ENCODE measurements around the gene APBA3. TPM values are rescaled to one million over a fixed set of nuclear protein-coding genes. Genes with fewer than 3 reads are reported as not detected.
"Not testable (repeated sequence)": the region's sequence is repeated elsewhere in the genome, so short reads cannot be mapped to it uniquely, and the experiment has no call there.

Gene APBA3
- polyA plus RNA-seq, 2 of the 4 experiments (the other 2 are of a cell fraction) = 5.5 to 10.0 TPM

- TF ChIP-seq PBX3 (IDR thresholded peaks at IDR 0.05) = no peak
- no peak for TF ChIP-seq SREBF2 (IDR thresholded peaks at IDR 0.05)
- no peak for DNase-seq (ENCODE audit: low read depth in 1 of 2, low spot score in 1 of 2)
- H3K4me1 ChIP-seq = no peaks in the 10 kb centered on the region; the same call in 2 of the 3 replicates
- no peak overlapping the region for H3K27ac ChIP-seq
- ChIA-PET CTCF (no interaction called here), POLR2A (no interaction called here)
- H3K4me3 ChIP-seq = no peak overlapping the region
- no peaks in the 10 kb centered on the region for H3K9me3 ChIP-seq
- no peak for FAIRE-seq
- H3K4me2 ChIP-seq = no peak overlapping the region
- no peak for ATAC-seq
- 90% methylated on average over 7 of the region's 7 CpGs for WGBS (ENCODE audit: missing lambda C conversion rate)
These were observed 7.2 kb upstream of the APBA3 start for GRCh38 chr19:3768748-3769099.

GRCh38 chr19:3768015-3768747 is 6.7 kb upstream of the APBA3 start:
- peaks cover 4% of the 10 kb centered on the region; the same call in 1 of the 3 replicates for H3K4me1 ChIP-seq
- POLR2A ChIA-PET = no interaction called here
- H3K4me3 ChIP-seq = no peak overlapping the region
- WGBS (ENCODE audit: missing lambda C conversion rate) = 83% methylated on average over 16 of the region's 25 CpGs
- no peak for TF ChIP-seq BHLHE40 (IDR thresholded peaks at IDR 0.05; ENCODE audit: low read depth, low read length)
- FAIRE-seq (no peak), DNase-seq (ENCODE audit: low read depth in 1 of 2, low spot score in 1 of 2) (no peak), ATAC-seq (no peak)
- CTCF ChIA-PET = no interaction called here
- H3K9me3 ChIP-seq = no peaks in the 10 kb centered on the region
- H3K27ac ChIP-seq = no peak overlapping the region
- H3K4me2 ChIP-seq = no peak overlapping the region

DNA sequence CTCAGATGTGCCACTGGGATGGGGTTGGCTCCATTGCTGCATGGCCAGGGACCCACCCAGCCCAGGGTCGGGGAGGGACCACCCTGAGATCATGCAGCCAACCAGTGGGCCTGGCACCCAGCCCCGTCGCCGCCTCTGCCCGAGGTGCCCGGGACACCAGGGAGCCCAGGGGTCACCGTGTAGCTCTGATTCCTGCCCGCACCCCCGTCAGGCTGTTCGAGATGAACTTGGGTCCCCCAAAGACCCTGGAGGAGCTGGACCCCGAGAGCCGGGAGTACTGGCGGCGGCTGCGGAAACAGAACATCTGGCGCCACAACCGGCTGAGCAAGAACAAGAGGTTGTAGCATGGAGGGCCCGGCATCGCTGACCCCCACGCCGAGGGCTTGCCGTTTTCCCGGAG is 5.6 kb upstream of the APBA3 start:
- DNase-seq (ENCODE audit: low read depth in 1 of 2, low spot score in 1 of 2) = no peak
- WGBS (ENCODE audit: missing lambda C conversion rate) = 91% methylated on average over 12 of the region's 23 CpGs
- no peak for ATAC-seq
- TF ChIP-seq MAFK (IDR thresholded peaks at IDR 0.05; ENCODE audit: partially characterized antibody) (no peak), CEBPB (IDR thresholded peaks at IDR 0.05) (no peak), JUN (IDR thresholded peaks at IDR 0.05) (no peak), TFCP2L1 (CRISPR knock-in tag; IDR thresholded peaks at IDR 0.05) (no peak), SREBF2 (IDR thresholded peaks at IDR 0.05) (no peak), FOSB (CRISPR knock-in tag; IDR thresholded peaks at IDR 0.05) (no peak), ESRRA (IDR thresholded peaks at IDR 0.05; ENCODE audit: borderline replicate concordance, low read length) (no peak), TP53 (CRISPR knock-in tag; IDR thresholded peaks at IDR 0.05) (no peak), FOXS1 (CRISPR knock-in tag; IDR thresholded peaks at IDR 0.05) (no peak)
- CTCF ChIA-PET = no interaction called here
- no peak for FAIRE-seq
- Histone ChIP-seq H3K4me1 (peaks cover 5% of the 10 kb centered on the region; the same call in 1 of the 3 replicates), H3K9me3 (no peaks in the 10 kb centered on the region), H3K4me2 (no peak overlapping the region), H3K27ac (no peak overlapping the region), H3K4me3 (no peak overlapping the region)
- POLR2A ChIA-PET = no interaction called here

GRCh38 chr19:3766520-3766919 is 5.0 kb upstream of the APBA3 start:
- ChIA-PET CTCF (no interaction called here), POLR2A (no interaction called here)
- no peaks in the 10 kb centered on the region for H3K9me3 ChIP-seq
- peaks cover 5% of the 10 kb centered on the region; the same call in 2 of the 3 replicates for H3K4me1 ChIP-seq
- H3K4me2 ChIP-seq = no peak overlapping the region
- FAIRE-seq = no peak
- no peak for ATAC-seq
- DNase-seq (ENCODE audit: low read depth in 1 of 2, low spot score in 1 of 2) = no peak
- no peak for TF ChIP-seq SMC3 (IDR thresholded peaks at IDR 0.05)
- WGBS (ENCODE audit: missing lambda C conversion rate) = 81% methylated on average over 7 of the region's 7 CpGs
- H3K4me3 ChIP-seq = no peak overlapping the region
- H3K27ac ChIP-seq = no peak overlapping the region

- FAIRE-seq; H3K4me3 ChIP-seq; ATAC-seq; H3K4me1 ChIP-seq; H3K4me2 ChIP-seq; DNase-seq (ENCODE audit: low read depth in 1 of 2, low spot score in 1 of 2); H3K9me3 ChIP-seq; H3K27ac ChIP-seq; POLR2A ChIA-PET: not testable (repeated sequence)
- WGBS (ENCODE audit: missing lambda C conversion rate) = 84% methylated on average over 5 of the region's 5 CpGs
- CTCF ChIA-PET = interaction anchor here (0.6 kb wide), 1 partner anchor 374 kb away, joined by 3 read pairs; no protein-coding TSS in a partner anchor
These were observed 4.3 kb upstream of the APBA3 start for GRCh38 chr19:3765757-3766156.

DNA sequence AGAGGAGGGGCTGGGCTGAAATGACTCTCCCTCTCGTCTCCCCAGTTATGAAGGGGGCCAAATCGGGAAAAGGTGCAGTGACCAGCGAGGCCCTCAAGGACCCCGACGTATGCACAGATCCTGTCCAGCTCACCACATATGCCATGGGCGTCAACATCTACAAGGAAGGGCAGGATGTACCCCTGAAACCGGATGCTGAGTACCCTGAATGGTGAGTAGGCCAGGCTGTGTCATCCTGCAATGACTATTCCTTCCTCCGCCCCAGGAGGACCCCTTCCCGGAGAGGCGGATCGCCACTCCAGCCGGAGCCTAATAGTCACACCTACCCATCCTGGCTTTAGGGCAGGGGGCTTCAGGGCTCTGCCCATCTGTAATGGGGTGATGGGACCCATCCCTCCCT is 3.6 kb upstream of the APBA3 start:
- FAIRE-seq (no peak), ATAC-seq (no peak), DNase-seq (ENCODE audit: low read depth in 1 of 2, low spot score in 1 of 2) (no peak)
- Histone ChIP-seq H3K4me2 (no peak overlapping the region), H3K4me3 (no peak overlapping the region), H3K4me1 (peaks cover 9% of the 10 kb centered on the region; the same call in 2 of the 3 replicates), H3K9me3 (no peaks in the 10 kb centered on the region), H3K27ac (no peak overlapping the region)
- 91% methylated on average over 7 of the region's 12 CpGs for WGBS (ENCODE audit: missing lambda C conversion rate)
- POLR2A ChIA-PET = no interaction called here
- TF ChIP-seq RARB (CRISPR knock-in tag; IDR thresholded peaks at IDR 0.05) = no peak
- TF ChIP-seq HOXB13 (CRISPR knock-in tag; IDR thresholded peaks at IDR 0.05; ENCODE audit: low read depth) = no peak
- no peak for TF ChIP-seq HDAC2 (IDR thresholded peaks at IDR 0.05)
- no peak for TF ChIP-seq RFX5 (IDR thresholded peaks at IDR 0.05)
- TF ChIP-seq NR3C1 (IDR thresholded peaks at IDR 0.05) = no peak
- no peak for TF ChIP-seq HEYL (CRISPR knock-in tag; IDR thresholded peaks at IDR 0.05)
- no peak for TF ChIP-seq CBX8 (IDR thresholded peaks at IDR 0.05)
- no peak for TF ChIP-seq BCL3 (IDR thresholded peaks at IDR 0.05)
- TF ChIP-seq EP300 (IDR thresholded peaks at IDR 0.05) = no peak
- no peak for TF ChIP-seq CHD2 (IDR thresholded peaks at IDR 0.05; ENCODE audit: low read length, partially characterized antibody)
- TF ChIP-seq FOXS1 (CRISPR knock-in tag; IDR thresholded peaks at IDR 0.05) = no peak
- CTCF ChIA-PET = no interaction called here

Data from A549 (cell line).